ENCODE data around the gene MTA3.
"Not testable (repeated sequence)": the region's sequence is repeated elsewhere in the genome, so short reads cannot be mapped to it uniquely, and the experiment has no call there.

Gene MTA3

GRCh38 chr2:42723465-42723864, 155.0 kb downstream of the MTA3 start:
- DNase-seq (ENCODE audit: insufficient read length, low spot score): no peak
- FAIRE-seq: no peak

GRCh38 chr2:42724886-42725285, 156.5 kb downstream of the MTA3 start:
- FAIRE-seq (no peak), DNase-seq (ENCODE audit: insufficient read length, low spot score) (no peak)

- FAIRE-seq: no peak
- DNase-seq (ENCODE audit: insufficient read length, low spot score): no peak
Observed at GRCh38 chr2:42725657-42726056, 157.2 kb downstream of the MTA3 start.

GRCh38 chr2:42726680-42727079, 158.2 kb downstream of the MTA3 start:
- FAIRE-seq: no peak

GRCh38 chr2:42731316-42731715, 162.9 kb downstream of the MTA3 start:
- DNase-seq (ENCODE audit: insufficient read length, low spot score); FAIRE-seq: not testable (repeated sequence)

More at GRCh38 chr2:42726680-42727079, 158.2 kb downstream of the MTA3 start:
- DNase-seq (ENCODE audit: insufficient read length, low spot score): no peak

GRCh38 chr2:42733852-42734251, 165.4 kb downstream of the MTA3 start:
- DNase-seq (ENCODE audit: insufficient read length, low spot score) (no peak), FAIRE-seq (no peak)

- FAIRE-seq (no peak), DNase-seq (ENCODE audit: insufficient read length, low spot score) (no peak)
Observed at GRCh38 chr2:42736598-42737322, 168.3 kb downstream of the MTA3 start.

GRCh38 chr2:42741140-42741539, 172.7 kb downstream of the MTA3 start:
- no peak for DNase-seq (ENCODE audit: insufficient read length, low spot score)
- FAIRE-seq: no peak

GRCh38 chr2:42742740-42743658, 174.6 kb downstream of the MTA3 start:
- DNase-seq (ENCODE audit: insufficient read length, low spot score) (no peak), FAIRE-seq (no peak)

- FAIRE-seq: no peak
- no peak for DNase-seq (ENCODE audit: insufficient read length, low spot score)
Observed at GRCh38 chr2:42743659-42743990, 175.2 kb downstream of the MTA3 start.

- DNase-seq (ENCODE audit: insufficient read length, low spot score) (no peak), FAIRE-seq (no peak)
Observed at GRCh38 chr2:42744545-42745082, 176.2 kb downstream of the MTA3 start.

GRCh38 chr2:42747422-42747821, 179.0 kb downstream of the MTA3 start:
- FAIRE-seq (no peak), DNase-seq (ENCODE audit: insufficient read length, low spot score) (no peak)

GRCh38 chr2:42748840-42749239, 180.4 kb downstream of the MTA3 start:
- FAIRE-seq (no peak), DNase-seq (ENCODE audit: insufficient read length, low spot score) (no peak)

- DNase-seq (ENCODE audit: insufficient read length, low spot score) (no peak), FAIRE-seq (no peak)
Observed at GRCh38 chr2:42752314-42752713, 183.9 kb downstream of the MTA3 start.

GRCh38 chr2:42752816-42753813, 184.7 kb downstream of the MTA3 start:
- FAIRE-seq (no peak), DNase-seq (ENCODE audit: insufficient read length, low spot score) (no peak)

GRCh38 chr2:42754021-42754775, 185.8 kb downstream of the MTA3 start:
- FAIRE-seq (no peak), DNase-seq (ENCODE audit: insufficient read length, low spot score) (no peak)

GRCh38 chr2:42754776-42755140, 186.3 kb downstream of the MTA3 start:
- FAIRE-seq: no peak
- no peak for DNase-seq (ENCODE audit: insufficient read length, low spot score)

GRCh38 chr2:42755191-42755880, 186.9 kb downstream of the MTA3 start:
- no peak for FAIRE-seq

GRCh38 chr2:42756150-42756775, 187.8 kb downstream of the MTA3 start:
- FAIRE-seq: no peak
- DNase-seq (ENCODE audit: insufficient read length, low spot score): no peak

More at GRCh38 chr2:42755191-42755880, 186.9 kb downstream of the MTA3 start:
- no peak for DNase-seq (ENCODE audit: insufficient read length, low spot score)

Measured in HTR-8/SVneo (cell line).